Vagina (tissue), 2 donors: ENCODE measurements around the gene TEX44. TPM values are rescaled to one million over a fixed set of nuclear protein-coding genes. Genes with fewer than 3 reads are reported as not detected.

Experiments used
- DNase-seq, 2 donors: peaks; one replicate each; pipeline ENCODE4 v3.0.0-alpha.2; 2017; ENCODE audit errors: extremely low spot score in 2 of 2
- H3K27ac ChIP-seq: fragments of 200-600 bp; sonication (generic); one replicate; pipeline ENCODE4 v1.5.1; 2019
- H3K27me3 ChIP-seq: fragments of 200-600 bp; sonication (generic); one replicate; pipeline ENCODE4 v1.5.1; 2019
- H3K36me3 ChIP-seq, 2 donors: fragments of 200-600 bp; sonication (generic); one replicate each; pipeline ENCODE4 v1.5.1; 2017 to 2019
- H3K4me1 ChIP-seq: fragments of 200-600 bp; sonication (generic); one replicate; pipeline ENCODE4 v1.5.1; 2019
- H3K4me3 ChIP-seq, 2 donors: fragments of 200-600 bp; sonication (generic); 1 replicate in 1 of 2; 2 replicates in 1 of 2; pipeline ENCODE4 v1.5.1; 2016 to 2019
- H3K9me3 ChIP-seq: fragments of 200-600 bp; sonication (generic); one replicate; pipeline ENCODE4 v1.5.1; 2019
- POLR2A ChIP-seq, 2 donors: fragments of 450-650 bp; IDR thresholded peaks; one replicate each; pipeline ENCODE4 v1.6.1; 2017; ENCODE audit warnings: antibody characterized with exemption in 2 of 2, mild to moderate bottlenecking in 2 of 2, moderate library complexity in 2 of 2
- POLR2AphosphoS5 ChIP-seq, 2 donors: sonication (generic); formaldehyde crosslinking; IDR thresholded peaks; one replicate each; pipeline ENCODE4 v1.9.0; 2017; ENCODE audit warnings: antibody characterized with exemption in 2 of 2, mild to moderate bottlenecking in 2 of 2, low read depth in 1 of 2; ENCODE audit not compliant: insufficient read depth in 1 of 2
- intact Hi-C: fragments of 100-400 bp; cut with DNase I; formaldehyde crosslinking; loops from one replicate; pipeline ENCODE4 v1.15.1; 2023
- total RNA-seq: library from RNA; depleted of rRNA; stranded (reverse); fragments of >200 nt; gene quantifications from one replicate; pipeline ENCODE4 v1.2.3, GENCODE V29; 2016
- TF ChIP-seq, protein P1 (sequence below), 3 experiments: fragments of 450-650 bp in 2 of 3; fragments of 200-600 bp in 1 of 3; sonication (generic) in 1 of 3; IDR thresholded peaks; one replicate each; pipeline ENCODE4 v1.5.1; 2017 to 2019; ENCODE audit warnings: antibody characterized with exemption in 3 of 3, mild to moderate bottlenecking in 2 of 3, moderate library complexity in 2 of 3

The TEX44 gene
- total RNA-seq, 1 donor from 2014 or later: not detected

DNA sequence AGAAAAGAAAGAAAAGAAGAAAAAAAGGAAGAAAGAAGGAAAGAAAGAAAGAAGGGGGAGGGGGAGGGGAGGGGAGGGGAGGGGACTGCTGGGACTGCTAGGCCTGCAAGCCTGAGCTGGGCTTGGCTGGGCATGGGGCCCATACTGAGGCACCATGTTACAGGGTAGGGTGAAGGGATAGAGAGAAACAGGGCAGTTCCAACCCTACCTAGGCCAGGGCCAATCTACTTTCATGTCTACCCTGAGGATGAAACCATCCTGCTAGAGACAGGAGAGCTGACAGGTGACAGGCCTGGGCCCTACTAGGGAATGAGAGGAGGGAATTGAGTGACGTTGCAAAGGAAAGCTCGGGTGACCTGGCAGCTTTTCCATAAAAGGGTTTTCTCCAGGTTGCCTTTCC lies 41.7 kb downstream of the TEX44 start:
- no peaks in the 10 kb centered on the region for H3K9me3 ChIP-seq

DNA sequence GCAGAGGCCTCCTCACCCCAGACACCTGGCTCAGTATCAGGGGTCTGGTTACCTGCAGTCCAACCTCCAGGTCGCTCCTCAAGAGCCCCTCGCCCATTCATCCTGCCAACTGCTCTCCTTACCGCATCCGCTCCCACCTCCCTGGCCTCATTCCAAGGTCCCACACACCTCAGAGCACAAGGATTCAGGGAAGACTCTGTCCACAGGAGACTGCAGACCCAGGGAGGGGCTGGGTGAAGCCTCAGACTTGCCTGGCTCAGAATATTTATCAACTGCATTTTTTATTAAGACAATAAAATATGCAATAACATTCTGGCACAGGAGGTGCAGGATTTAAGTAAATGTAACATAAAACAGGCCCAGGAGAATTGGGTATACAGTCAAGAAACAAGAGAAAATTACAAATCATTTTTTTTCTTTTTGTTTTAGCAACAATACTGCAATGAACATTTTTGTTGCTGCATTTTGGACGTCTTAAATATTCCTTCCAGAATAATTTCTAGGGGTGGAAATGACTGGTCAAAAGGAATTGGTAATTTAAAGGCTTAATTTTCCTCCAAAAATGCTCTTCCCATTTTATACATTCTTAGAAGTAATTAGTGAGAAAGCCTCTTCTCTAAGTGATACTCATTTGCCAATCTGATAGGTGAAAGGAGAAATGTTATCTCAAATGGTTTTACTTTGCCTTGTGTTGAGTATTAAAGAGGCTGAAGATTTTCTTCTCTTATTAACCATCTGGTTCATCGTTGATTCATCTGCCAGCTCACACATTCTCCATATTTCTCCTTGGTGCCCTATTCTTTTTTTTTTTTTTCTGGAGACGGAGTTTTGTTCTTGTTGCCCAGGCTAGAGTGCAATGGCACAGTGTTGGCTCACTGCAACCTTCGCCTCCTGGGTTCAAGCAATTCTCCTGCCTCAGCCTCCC lies 42.5 kb downstream of the TEX44 start:
- no peak overlapping the region for H3K27ac ChIP-seq
- no peak for TF ChIP-seq POLR2A (IDR thresholded peaks at IDR 0.05)
- TF ChIP-seq POLR2AphosphoS5 (IDR thresholded peaks at IDR 0.05; ENCODE audit: insufficient read depth in 1 of 2, low read depth in 1 of 2): no peak
- TF ChIP-seq, protein P1, sequence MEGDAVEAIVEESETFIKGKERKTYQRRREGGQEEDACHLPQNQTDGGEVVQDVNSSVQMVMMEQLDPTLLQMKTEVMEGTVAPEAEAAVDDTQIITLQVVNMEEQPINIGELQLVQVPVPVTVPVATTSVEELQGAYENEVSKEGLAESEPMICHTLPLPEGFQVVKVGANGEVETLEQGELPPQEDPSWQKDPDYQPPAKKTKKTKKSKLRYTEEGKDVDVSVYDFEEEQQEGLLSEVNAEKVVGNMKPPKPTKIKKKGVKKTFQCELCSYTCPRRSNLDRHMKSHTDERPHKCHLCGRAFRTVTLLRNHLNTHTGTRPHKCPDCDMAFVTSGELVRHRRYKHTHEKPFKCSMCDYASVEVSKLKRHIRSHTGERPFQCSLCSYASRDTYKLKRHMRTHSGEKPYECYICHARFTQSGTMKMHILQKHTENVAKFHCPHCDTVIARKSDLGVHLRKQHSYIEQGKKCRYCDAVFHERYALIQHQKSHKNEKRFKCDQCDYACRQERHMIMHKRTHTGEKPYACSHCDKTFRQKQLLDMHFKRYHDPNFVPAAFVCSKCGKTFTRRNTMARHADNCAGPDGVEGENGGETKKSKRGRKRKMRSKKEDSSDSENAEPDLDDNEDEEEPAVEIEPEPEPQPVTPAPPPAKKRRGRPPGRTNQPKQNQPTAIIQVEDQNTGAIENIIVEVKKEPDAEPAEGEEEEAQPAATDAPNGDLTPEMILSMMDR (IDR thresholded peaks at IDR 0.05): no peak
- intact Hi-C loops: no loop called here

More for the DNA sequence above, 41.7 kb downstream of the TEX44 start:
- no peaks in the 10 kb centered on the region for H3K27me3 ChIP-seq
- H3K36me3 ChIP-seq: no peaks in the 10 kb centered on the region
- no peak for DNase-seq
- H3K4me3 ChIP-seq: no peak overlapping the region
- H3K27ac ChIP-seq: no peak overlapping the region
- TF ChIP-seq POLR2AphosphoS5 (IDR thresholded peaks at IDR 0.05; ENCODE audit: insufficient read depth in 1 of 2, low read depth in 1 of 2): no peak
- TF ChIP-seq POLR2A (IDR thresholded peaks at IDR 0.05): no peak
- TF ChIP-seq, protein P1 (IDR thresholded peaks at IDR 0.05): no peak
- no peaks in the 10 kb centered on the region for H3K4me1 ChIP-seq
- intact Hi-C loops: no loop called here

DNA sequence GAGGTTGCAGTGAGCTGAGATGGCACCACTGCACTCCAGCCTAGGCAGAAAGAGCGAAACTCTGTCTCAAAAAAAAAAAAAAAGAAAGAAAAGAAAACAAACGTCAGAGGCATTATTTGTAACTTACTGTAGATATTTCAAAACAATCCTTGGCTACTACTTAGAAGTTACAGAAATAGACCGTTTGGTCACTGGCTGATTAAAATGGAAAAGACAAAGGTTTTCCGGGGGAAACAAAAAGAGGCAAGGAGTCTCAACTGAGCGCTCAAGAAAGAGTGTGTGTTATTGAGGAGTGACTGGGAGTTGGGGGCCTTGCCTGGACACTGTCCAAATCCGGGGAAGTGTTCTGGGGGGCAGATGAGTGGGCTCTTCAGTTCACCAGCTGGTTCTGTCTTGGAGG lies 47.6 kb downstream of the TEX44 start:
- Histone ChIP-seq H3K27ac (peak overlapping the region; percentile 73), H3K9me3 (no peaks in the 10 kb centered on the region), H3K4me1 (peaks cover 38% of the 10 kb centered on the region)

More for the DNA sequence above, 42.5 kb downstream of the TEX44 start:
- Histone ChIP-seq H3K9me3 (no peaks in the 10 kb centered on the region), H3K27me3 (no peaks in the 10 kb centered on the region), H3K4me3 (no peak overlapping the region), H3K4me1 (peaks cover under 1% of the 10 kb centered on the region), H3K36me3 (no peaks in the 10 kb centered on the region)
- no peak for DNase-seq

DNA sequence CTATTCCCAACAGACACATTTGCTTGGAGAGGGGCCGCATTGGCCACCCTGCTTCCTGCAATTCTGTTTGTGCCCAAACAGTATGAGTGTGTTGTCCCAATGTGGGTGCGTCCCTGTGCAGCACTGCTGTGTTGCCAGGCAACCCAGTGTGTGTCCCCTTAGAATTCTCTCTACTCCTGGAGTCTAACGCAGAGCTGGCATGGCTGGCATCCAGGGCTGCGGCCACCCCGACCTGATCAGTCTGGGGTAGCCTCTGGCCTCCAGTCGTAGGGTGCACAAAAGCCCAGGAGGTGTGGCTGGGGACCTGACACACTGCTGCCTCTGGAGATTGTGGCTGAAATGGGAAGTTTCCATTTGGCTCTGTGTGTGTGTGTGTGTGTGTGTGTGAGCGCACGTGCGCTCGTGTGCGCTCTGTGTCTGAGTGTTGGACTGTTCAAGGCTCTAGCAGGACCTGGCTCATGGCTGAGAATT lies 48.0 kb downstream of the TEX44 start:
- peaks cover 38% of the 10 kb centered on the region for H3K4me1 ChIP-seq

More for the DNA sequence above, 47.6 kb downstream of the TEX44 start:
- H3K4me3 ChIP-seq: no peak overlapping the region
- H3K36me3 ChIP-seq: no peaks in the 10 kb centered on the region
- TF ChIP-seq POLR2AphosphoS5 (IDR thresholded peaks at IDR 0.05; ENCODE audit: insufficient read depth in 1 of 2, low read depth in 1 of 2) (peak in 1 of 2 donors; percentile 73), POLR2A (IDR thresholded peaks at IDR 0.05) (no peak)
- TF ChIP-seq, protein P1 (IDR thresholded peaks at IDR 0.05): no peak
- no peaks in the 10 kb centered on the region for H3K27me3 ChIP-seq
- intact Hi-C loops: no loop called here
- no peak for DNase-seq

More for the DNA sequence above, 48.0 kb downstream of the TEX44 start:
- Histone ChIP-seq H3K27ac (peak overlapping the region; percentile 73), H3K27me3 (no peaks in the 10 kb centered on the region), H3K36me3 (no peaks in the 10 kb centered on the region), H3K4me3 (no peak overlapping the region), H3K9me3 (no peaks in the 10 kb centered on the region)
- DNase-seq: no peak
- intact Hi-C loops: no loop called here
- TF ChIP-seq POLR2A (IDR thresholded peaks at IDR 0.05) (no peak), POLR2AphosphoS5 (IDR thresholded peaks at IDR 0.05; ENCODE audit: insufficient read depth in 1 of 2, low read depth in 1 of 2) (no peak)
- TF ChIP-seq, protein P1 (IDR thresholded peaks at IDR 0.05): no peak
